ENCODE measurements around the gene EPHA3. TPM values are rescaled to one million over a fixed set of nuclear protein-coding genes. Genes with fewer than 3 reads are reported as not detected.

Gene EPHA3
- total and polyA plus RNA-seq, 2 donors (not counting 1 experiment from before 2014, with no cell fraction given) = 0.23 to 0.99 TPM

- H4K20me1 ChIP-seq (ENCODE audit: control insufficient read depth, extremely low read depth, insufficient read depth, low read length) = no peaks in the 10 kb centered on the region
- H3K4me3 ChIP-seq (replicated peaks in 1 of 4; ENCODE audit: control extremely low read depth in 1 of 4, insufficient read depth in 1 of 4, low read depth in 3 of 4, low read length in 4 of 4) = no peak overlapping the region
- TF ChIP-seq EZH2 (IDR thresholded peaks at IDR 0.05; ENCODE audit: low read length, missing control alignments) (no peak), CTCF (conservative IDR thresholded peaks at IDR 0.05 in 1 of 2, IDR thresholded peaks at IDR 0.05 in 1 of 2; ENCODE audit: low read depth in 1 of 2, low read length in 2 of 2) (no peak)
- no peaks in the 10 kb centered on the region for H3K27me3 ChIP-seq (ENCODE audit: control insufficient read depth, insufficient read depth, low read length)
- H3K9me3 ChIP-seq (ENCODE audit: control insufficient read depth, insufficient read depth, low read depth, low read length) = no peaks in the 10 kb centered on the region
- no peak overlapping the region for H3K9ac ChIP-seq (ENCODE audit: insufficient read depth, low read length)
- H3K79me2 ChIP-seq (ENCODE audit: control insufficient read depth, insufficient read depth, low read length) = no peaks in the 10 kb centered on the region
- H3K4me1 ChIP-seq (ENCODE audit: control insufficient read depth, extremely low read depth, insufficient read depth, low read length) = no peaks in the 10 kb centered on the region
- H3K4me2 ChIP-seq (ENCODE audit: extremely low read depth, insufficient read depth, low read length) = no peak overlapping the region
- H3K27ac ChIP-seq (ENCODE audit: insufficient read depth, low read length) = no peak overlapping the region
- no peak for DNase-seq (ENCODE audit: low read depth in 2 of 2)
- H3K36me3 ChIP-seq (ENCODE audit: control insufficient read depth, insufficient read depth, low read length) = no peaks in the 10 kb centered on the region
- no peak overlapping the region for H2AFZ ChIP-seq (ENCODE audit: low read length)
Observed at GRCh38 chr3:89262309-89262929, 155.0 kb downstream of the EPHA3 start.

DNA sequence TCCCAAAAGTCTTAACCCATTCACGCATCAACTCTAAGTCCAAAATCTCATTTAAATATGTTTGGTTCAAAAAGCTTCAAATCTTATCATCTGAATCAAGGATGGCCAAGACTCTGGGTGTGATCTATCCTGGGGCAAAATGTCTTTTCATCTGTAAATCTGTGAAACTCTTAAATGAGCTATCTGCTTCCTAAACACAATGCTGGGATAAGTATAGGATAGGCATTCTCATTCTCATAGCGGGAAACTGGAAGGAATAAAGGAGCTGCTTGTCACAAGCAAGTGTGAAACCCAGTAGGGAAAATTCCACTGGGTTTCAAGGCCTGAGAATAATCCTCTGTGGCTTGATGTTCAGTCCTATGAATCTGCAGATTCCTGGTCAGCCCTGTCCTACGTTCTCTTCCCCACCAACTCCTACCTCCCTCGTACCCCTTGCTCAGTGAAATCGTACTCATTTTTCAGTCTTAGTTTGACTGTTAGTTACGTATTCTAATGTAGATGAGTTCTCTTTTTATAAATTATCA, 156.7 kb downstream of the EPHA3 start:
- no peaks in the 10 kb centered on the region for H3K27me3 ChIP-seq (ENCODE audit: control insufficient read depth, insufficient read depth, low read length)
- H3K4me3 ChIP-seq (replicated peaks in 1 of 4; ENCODE audit: control extremely low read depth in 1 of 4, insufficient read depth in 1 of 4, low read depth in 3 of 4, low read length in 4 of 4) = no peak overlapping the region
- H3K36me3 ChIP-seq (ENCODE audit: control insufficient read depth, insufficient read depth, low read length) = no peaks in the 10 kb centered on the region
- no peaks in the 10 kb centered on the region for H3K4me1 ChIP-seq (ENCODE audit: control insufficient read depth, extremely low read depth, insufficient read depth, low read length)
- no peaks in the 10 kb centered on the region for H3K79me2 ChIP-seq (ENCODE audit: control insufficient read depth, insufficient read depth, low read length)
- no peak overlapping the region for H2AFZ ChIP-seq (ENCODE audit: low read length)
- no peak overlapping the region for H3K9ac ChIP-seq (ENCODE audit: insufficient read depth, low read length)
- no peaks in the 10 kb centered on the region for H4K20me1 ChIP-seq (ENCODE audit: control insufficient read depth, extremely low read depth, insufficient read depth, low read length)
- DNase-seq (ENCODE audit: low read depth in 2 of 2) = no peak
- H3K27ac ChIP-seq (ENCODE audit: insufficient read depth, low read length) = no peak overlapping the region
- TF ChIP-seq EZH2 (IDR thresholded peaks at IDR 0.05; ENCODE audit: low read length, missing control alignments) (no peak), CTCF (conservative IDR thresholded peaks at IDR 0.05 in 1 of 2, IDR thresholded peaks at IDR 0.05 in 1 of 2; ENCODE audit: low read depth in 1 of 2, low read length in 2 of 2) (no peak)
- no peak overlapping the region for H3K4me2 ChIP-seq (ENCODE audit: extremely low read depth, insufficient read depth, low read length)
- H3K9me3 ChIP-seq (ENCODE audit: control insufficient read depth, insufficient read depth, low read depth, low read length) = no peaks in the 10 kb centered on the region

- Histone ChIP-seq H3K4me3 (replicated peaks in 1 of 4; ENCODE audit: control extremely low read depth in 1 of 4, insufficient read depth in 1 of 4, low read depth in 3 of 4, low read length in 4 of 4) (no peak overlapping the region), H3K79me2 (ENCODE audit: control insufficient read depth, insufficient read depth, low read length) (no peaks in the 10 kb centered on the region), H3K4me1 (ENCODE audit: control insufficient read depth, extremely low read depth, insufficient read depth, low read length) (no peaks in the 10 kb centered on the region), H3K27ac (ENCODE audit: insufficient read depth, low read length) (no peak overlapping the region), H3K27me3 (ENCODE audit: control insufficient read depth, insufficient read depth, low read length) (no peaks in the 10 kb centered on the region), H4K20me1 (ENCODE audit: control insufficient read depth, extremely low read depth, insufficient read depth, low read length) (no peaks in the 10 kb centered on the region), H2AFZ (ENCODE audit: low read length) (no peak overlapping the region), H3K9ac (ENCODE audit: insufficient read depth, low read length) (no peak overlapping the region), H3K4me2 (ENCODE audit: extremely low read depth, insufficient read depth, low read length) (no peak overlapping the region), H3K9me3 (ENCODE audit: control insufficient read depth, insufficient read depth, low read depth, low read length) (no peaks in the 10 kb centered on the region), H3K36me3 (ENCODE audit: control insufficient read depth, insufficient read depth, low read length) (no peaks in the 10 kb centered on the region)
- DNase-seq (ENCODE audit: low read depth in 2 of 2) = no peak
- TF ChIP-seq CTCF (conservative IDR thresholded peaks at IDR 0.05 in 1 of 2, IDR thresholded peaks at IDR 0.05 in 1 of 2; ENCODE audit: low read depth in 1 of 2, low read length in 2 of 2) = no peak
- no peak for TF ChIP-seq EZH2 (IDR thresholded peaks at IDR 0.05; ENCODE audit: low read length, missing control alignments)
Observed at GRCh38 chr3:89266074-89266473, 158.7 kb downstream of the EPHA3 start.

Measured in fibroblast of lung (primary cell).